GM21717 (cell line): Measurements from ENCODE around the gene RPS27L.
A peak's percentile ranks its signal among the peaks of the same experiment; 100 is the strongest.
"Not testable (repeated sequence)": the region's sequence is repeated elsewhere in the genome, so short reads cannot be mapped to it uniquely, and the experiment has no call there.

Experiments used
- ATAC-seq: cut with Tn5 transposase; IDR thresholded peaks from one replicate; pipeline ENCODE4 v1.9.1; 2021; ENCODE audit warnings: mild to moderate bottlenecking, moderate library complexity; ENCODE audit not compliant: unreplicated experiment

RPS27L gene

GRCh38 chr15:63145426-63145825 lies 11.9 kb downstream of the RPS27L start:
- no peak for ATAC-seq

- no peak for ATAC-seq
Observed at GRCh38 chr15:63140936-63141335, 16.3 kb downstream of the RPS27L start.

GRCh38 chr15:63136742-63137141 lies 20.5 kb downstream of the RPS27L start:
- ATAC-seq, result no peak

GRCh38 chr15:63135804-63136203 lies 21.5 kb downstream of the RPS27L start:
- ATAC-seq, result no peak

GRCh38 chr15:63135281-63135680 lies 22.0 kb downstream of the RPS27L start:
- ATAC-seq, result no peak

- no peak for ATAC-seq
Observed at GRCh38 chr15:63134245-63134985, 22.9 kb downstream of the RPS27L start.

GRCh38 chr15:63133786-63134185 lies 23.5 kb downstream of the RPS27L start:
- ATAC-seq, result no peak

- no peak for ATAC-seq
Observed at GRCh38 chr15:63126726-63127125, 30.6 kb downstream of the RPS27L start.

- ATAC-seq, result no peak
Observed at GRCh38 chr15:63124506-63124905, 32.8 kb downstream of the RPS27L start.

- ATAC-seq, result peak; percentile 85
Observed at GRCh38 chr15:63122002-63122875, 35.0 kb downstream of the RPS27L start.

- ATAC-seq, result peak; percentile 85
Observed at GRCh38 chr15:63121382-63122001, 35.8 kb downstream of the RPS27L start, which contains the start of gene LACTB. LACTB (plus strand) TSS chr15:63121861; CDS start chr15:63121872, 11 bp downstream.

- ATAC-seq, result no peak
Observed at GRCh38 chr15:63118854-63119253, 38.4 kb downstream of the RPS27L start.

- no peak for ATAC-seq
Observed at GRCh38 chr15:63114465-63114864, 42.8 kb downstream of the RPS27L start.

- ATAC-seq, result no peak
Observed at GRCh38 chr15:63112871-63113270, 44.4 kb downstream of the RPS27L start.

- no peak for ATAC-seq
Observed at GRCh38 chr15:63111481-63111880, 45.8 kb downstream of the RPS27L start.

- no peak for ATAC-seq
Observed at GRCh38 chr15:63110428-63111026, 46.8 kb downstream of the RPS27L start.

- no peak for ATAC-seq
Observed at GRCh38 chr15:63109920-63110319, 47.4 kb downstream of the RPS27L start.

GRCh38 chr15:63109498-63109897 lies 47.8 kb downstream of the RPS27L start:
- no peak for ATAC-seq

- ATAC-seq, result no peak
Observed at GRCh38 chr15:63107895-63108546, 49.3 kb downstream of the RPS27L start.

- not testable (repeated sequence) for ATAC-seq
Observed at GRCh38 chr15:63105354-63105753, 51.9 kb downstream of the RPS27L start.

- no peak for ATAC-seq
Observed at GRCh38 chr15:63104727-63105126, 52.5 kb downstream of the RPS27L start.
